ENCODE results near the gene ARHGAP4. TPM values are rescaled to one million over a fixed set of nuclear protein-coding genes. Genes with fewer than 3 reads are reported as not detected.

ARHGAP4 gene
- total and polyA plus RNA-seq, 10 of the 15 experiments (the other 5 are each of a cell fraction or from before 2014, with no cell fraction given) = 0.71 to 120 (median 44.3) TPM

DNA sequence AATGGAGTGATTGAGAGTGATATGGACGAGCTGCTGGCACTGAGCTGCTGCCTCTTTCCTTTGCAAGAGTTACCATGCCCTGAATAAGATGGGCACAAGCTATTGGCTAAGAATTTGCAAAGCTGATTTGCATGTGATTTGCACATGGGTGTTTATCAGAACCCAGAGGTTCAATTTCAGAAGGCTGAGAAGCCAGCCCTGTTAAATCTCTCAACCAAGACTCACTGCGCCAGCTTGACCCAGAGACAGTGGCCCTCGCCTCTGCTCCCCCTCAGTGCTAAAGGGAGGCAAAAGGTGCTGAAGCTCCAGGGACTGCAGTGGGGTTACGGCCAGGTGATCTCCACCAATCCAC, 701 bp downstream of the ARHGAP4 start (continued):
- TF ChIP-seq BCL3 (IDR thresholded peaks at IDR 0.05; ENCODE audit: borderline replicate concordance, insufficient read depth, low read depth, low read length, poor library complexity, severe bottlenecking) (peak; percentile 46), USF2 (IDR thresholded peaks at IDR 0.05; ENCODE audit: borderline replicate concordance, low read depth, low read length) (no peak), POLR2A (IDR thresholded peaks at IDR 0.05; ENCODE audit: low read depth, low read length) (peak; percentile 83), SP1 (IDR thresholded peaks at IDR 0.05; ENCODE audit: low read depth, low read length) (no peak), CBFB (IDR thresholded peaks at IDR 0.05; ENCODE audit: low read depth) (0 out of 2 replicates have a peak, but pooled peaks have one; percentile 14), NFYB (IDR thresholded peaks at IDR 0.05; ENCODE audit: insufficient read depth, low read depth, low read length) (no peak), PML (IDR thresholded peaks at IDR 0.05; ENCODE audit: low read length) (peak; percentile 87; the same call in 1 of the 2 replicates), POU2F2 (IDR thresholded peaks at IDR 0.05; ENCODE audit: borderline replicate concordance, low read depth, low read length) (peak; percentile 81), POLR2AphosphoS2 (IDR thresholded peaks at IDR 0.05; ENCODE audit: low read depth, low read length) (0 out of 2 replicates have a peak, but pooled peaks have one; percentile 75), TAF1 (IDR thresholded peaks at IDR 0.05; ENCODE audit: borderline replicate concordance, low read depth, low read length) (peak; percentile 84), SKIL (IDR thresholded peaks at IDR 0.05; ENCODE audit: low read depth, poor library complexity, severe bottlenecking) (no peak)

All from GM12878 (cell line).